SH-SY5Y (cell line): ENCODE data around the gene PEX14.

Experiments used
- GATA2 ChIP-seq: IDR thresholded peaks from 2 replicates; pipeline ENCODE4 v1.6.1; 2011; ENCODE audit warnings: mild to moderate bottlenecking, low read depth, low read length
- GATA3 ChIP-seq: IDR thresholded peaks from 2 replicates; pipeline ENCODE4 v1.6.1; 2011; ENCODE audit warnings: low read depth, mild to moderate bottlenecking, low read length, moderate library complexity

GRCh38 chr1:10589074-10589473 is 114.3 kb downstream of the PEX14 start:
- TF ChIP-seq GATA2 (no peak), GATA3 (no peak)
